Smooth muscle cell of trachea (primary cell): Measurements from ENCODE around the gene PRB4. TPM values are rescaled to one million over a fixed set of nuclear protein-coding genes. Genes with fewer than 3 reads are reported as not detected.

ENCODE experiments used
- total RNA-seq: library from RNA; depleted of rRNA; stranded (reverse); fragments of >200 nt; gene quantifications from 2 replicates; pipeline ENCODE4 v1.2.1, GENCODE V29; 2014

The PRB4 gene
- total RNA-seq = not detected in 2 replicates

GRCh38 chr12:11310336-11310735, at the start of gene PRB4:
Gene PRB4 (minus strand): TSS chr12:11310436. CDS start chr12:11310398, 38 bp downstream.

GRCh38 chr12:11269607-11270006, 40.6 kb downstream of the PRB4 start, which contains the start of gene PRB3:
Gene PRB3 (minus strand): TSS chr12:11269707. CDS start chr12:11269669, 38 bp downstream.

Other genes starting within 250 kb of the PRB4 start
- gene TAS2R46, start 248.1 kb downstream of the PRB4 start, total RNA-seq = 2.0 and 6.3 TPM in 2 replicates
- 0.33 and 2.3 TPM in 2 replicates for gene TAS2R43, start 218.1 kb downstream of the PRB4 start, total RNA-seq
- gene TAS2R30, start 175.8 kb downstream of the PRB4 start, total RNA-seq = 3.6 and 9.0 TPM in 2 replicates
- 6.0 and 6.8 TPM in 2 replicates for gene SMIM10L1, start 139.2 kb downstream of the PRB4 start, total RNA-seq
- not detected in 2 replicates for gene TAS2R42, start 123.5 kb downstream of the PRB4 start, total RNA-seq
- gene PRB3, start 40.7 kb downstream of the PRB4 start, total RNA-seq = not detected in 2 replicates
- not detected in 2 replicates for gene PRB2, start 85.1 kb upstream of the PRB4 start, total RNA-seq